GM21423 (cell line): ENCODE measurements around the gene MBOAT1.
"Not testable (repeated sequence)": the region's sequence is repeated elsewhere in the genome, so short reads cannot be mapped to it uniquely, and the experiment has no call there.

Experiments used
- ATAC-seq: cut with Tn5 transposase; IDR thresholded peaks from one replicate; pipeline ENCODE4 v1.9.1; 2021; ENCODE audit warnings: mild to moderate bottlenecking, moderate library complexity; ENCODE audit not compliant: unreplicated experiment

Gene MBOAT1

DNA sequence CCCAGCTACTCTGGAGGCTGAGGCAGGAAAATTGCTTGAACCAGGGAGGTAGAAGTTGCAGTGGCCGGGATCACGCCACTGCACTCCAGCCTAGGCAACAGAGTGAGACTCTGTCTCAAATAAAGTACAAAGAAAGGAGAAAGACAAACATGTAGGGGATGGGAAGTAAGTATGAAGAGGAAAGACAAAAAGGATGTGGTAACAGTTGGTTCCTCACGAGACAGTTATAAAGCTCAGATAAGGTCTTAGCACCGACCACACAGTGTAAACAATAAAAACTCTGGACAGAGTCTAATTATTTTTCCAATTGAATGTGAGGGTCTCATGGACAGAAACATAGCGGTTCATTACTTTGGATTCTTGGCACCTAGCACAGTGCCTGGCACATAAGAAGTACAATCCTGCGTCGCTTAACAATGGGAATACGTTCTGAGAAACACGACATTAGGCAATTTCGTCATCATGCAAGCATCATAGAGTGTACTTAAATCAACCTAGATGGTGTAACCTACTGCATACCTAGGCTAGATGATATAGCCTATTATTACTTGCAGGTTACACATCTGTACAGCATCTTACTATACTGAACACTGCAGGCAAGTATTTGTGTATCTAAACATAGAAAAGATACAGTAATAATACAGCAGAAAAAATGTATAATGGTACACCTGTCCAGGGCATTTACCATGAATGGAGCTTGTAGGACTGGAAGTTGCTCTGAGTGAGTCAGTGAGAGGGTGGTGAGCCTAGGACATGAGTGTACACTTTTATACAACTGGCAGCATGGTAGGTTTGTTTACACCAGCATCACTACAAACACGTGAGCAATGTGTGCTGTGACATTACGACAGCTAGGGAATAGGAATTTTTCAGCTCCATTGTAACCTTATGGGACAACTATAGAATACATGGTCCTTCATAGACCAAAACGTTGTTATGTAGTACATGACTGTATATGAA lies 38.2 kb downstream of the MBOAT1 start:
- peak; percentile 83 for ATAC-seq

DNA sequence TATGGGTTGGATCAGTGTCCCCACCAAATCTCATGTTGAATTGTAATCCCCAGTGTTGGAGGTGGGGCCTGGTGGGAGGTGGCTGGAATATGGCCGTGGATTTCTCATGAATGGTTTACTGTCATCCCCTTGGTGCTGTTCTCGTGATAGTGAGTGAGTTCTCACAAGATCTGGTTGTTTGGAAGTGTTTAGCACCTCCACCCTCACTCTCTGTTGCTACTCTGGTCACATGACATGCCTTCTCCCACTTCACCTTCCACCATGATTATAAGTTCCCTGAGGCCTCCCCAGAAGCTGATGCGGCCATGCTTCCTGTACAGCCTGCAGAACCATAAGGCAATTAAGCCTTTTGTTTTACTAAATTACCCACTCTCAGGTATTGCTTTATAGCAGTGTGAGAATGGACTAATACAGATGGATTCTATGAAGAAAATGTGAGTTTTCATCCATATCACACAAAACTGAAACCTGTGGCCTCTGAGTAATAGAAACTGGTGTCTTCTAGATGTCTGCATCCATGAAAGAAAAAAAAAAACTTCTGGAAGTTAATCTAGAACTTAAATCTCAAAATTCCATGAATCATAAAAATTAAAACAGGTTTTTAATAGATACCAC lies 39.3 kb downstream of the MBOAT1 start:
- no peak for ATAC-seq

DNA sequence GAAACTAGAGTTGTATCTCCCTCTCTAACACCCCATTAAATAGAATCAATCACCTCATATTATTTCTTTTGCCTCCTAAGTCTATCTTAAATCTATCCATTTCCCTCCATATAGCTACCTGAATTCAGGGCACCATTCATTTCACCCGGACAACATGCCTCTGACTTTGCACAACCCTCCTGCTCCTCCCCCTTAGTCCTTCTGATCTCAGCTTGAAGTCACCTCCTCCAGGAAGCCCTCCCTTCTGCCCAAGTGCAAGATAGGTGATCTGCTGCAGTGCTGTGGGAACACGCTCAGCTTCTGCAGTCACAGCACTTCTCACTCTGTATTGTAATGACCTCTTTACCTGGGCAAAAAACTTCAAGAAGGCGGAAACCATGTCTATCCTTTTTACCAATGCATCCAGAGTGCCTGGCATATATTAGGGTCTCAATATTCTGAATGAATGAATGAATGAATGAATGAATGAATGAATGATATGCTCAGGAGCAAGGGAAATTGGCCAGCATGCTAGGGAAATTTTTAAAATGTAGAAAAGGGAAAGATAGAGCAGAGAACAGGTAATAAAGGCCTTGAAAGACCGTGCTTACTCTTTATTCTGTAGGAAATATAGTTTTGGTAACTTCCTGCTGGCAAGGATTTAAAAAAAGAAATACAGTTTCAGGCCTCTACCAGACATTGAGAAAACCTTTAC lies 41.7 kb downstream of the MBOAT1 start:
- no peak for ATAC-seq

DNA sequence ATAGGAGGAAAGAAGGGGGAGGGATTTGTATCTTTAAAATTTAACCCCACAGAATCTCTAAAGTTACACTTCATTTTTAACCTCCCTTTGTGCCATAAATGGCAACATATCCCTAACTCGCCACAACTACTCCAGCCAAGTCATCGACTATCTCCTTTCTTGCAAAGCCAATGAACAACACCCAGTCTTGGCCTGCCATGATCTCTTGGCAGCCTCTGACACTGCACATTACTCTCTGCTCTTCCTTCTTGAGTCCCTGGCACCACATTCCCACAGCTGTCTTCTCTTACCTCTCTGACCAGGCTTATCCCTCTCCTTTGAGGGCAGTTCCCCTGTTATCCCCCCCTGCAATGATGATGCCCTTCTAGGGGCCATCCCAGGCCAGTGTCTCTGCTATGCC lies 42.5 kb downstream of the MBOAT1 start:
- ATAC-seq: no peak

DNA sequence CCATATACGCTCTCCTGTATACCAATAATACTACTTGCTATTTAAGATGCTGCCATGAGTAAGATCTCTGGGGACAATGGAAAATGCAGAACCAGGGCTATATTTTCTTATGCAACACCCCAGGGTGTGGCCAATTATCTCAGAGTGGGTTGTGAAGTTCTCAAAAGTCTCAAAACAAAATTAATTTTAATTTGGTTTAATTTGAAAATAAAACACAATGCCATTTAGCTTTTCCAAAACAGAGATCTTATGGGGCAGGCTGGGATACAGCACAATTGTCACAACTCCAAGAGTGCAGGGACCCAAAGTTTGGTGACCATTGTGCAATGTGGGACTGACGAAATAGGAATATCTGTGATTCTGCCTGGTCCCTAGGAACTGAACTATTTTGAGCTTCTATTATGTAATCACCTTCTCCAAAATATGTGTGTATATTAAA lies 43.1 kb downstream of the MBOAT1 start:
- ATAC-seq: no peak

DNA sequence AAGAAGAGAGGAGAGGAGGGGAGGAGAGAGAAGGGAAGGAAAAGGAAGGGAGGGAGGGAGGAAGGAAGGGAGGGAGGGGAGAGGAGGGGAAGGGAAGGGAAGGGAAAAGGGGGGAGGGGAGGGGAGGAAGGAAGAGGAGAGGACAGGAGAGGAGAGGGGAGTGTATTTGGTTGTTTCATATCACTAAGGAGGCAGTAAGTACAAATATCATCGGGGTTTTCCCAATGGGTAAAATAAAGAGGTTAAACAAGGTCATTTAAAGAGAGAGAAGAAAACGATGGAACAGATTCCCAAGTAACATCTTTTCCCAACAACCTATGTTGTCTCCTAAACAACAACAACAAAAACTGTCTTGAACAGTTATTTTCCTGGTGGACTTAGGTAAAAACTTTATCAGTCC lies 43.6 kb downstream of the MBOAT1 start:
- no peak for ATAC-seq

DNA sequence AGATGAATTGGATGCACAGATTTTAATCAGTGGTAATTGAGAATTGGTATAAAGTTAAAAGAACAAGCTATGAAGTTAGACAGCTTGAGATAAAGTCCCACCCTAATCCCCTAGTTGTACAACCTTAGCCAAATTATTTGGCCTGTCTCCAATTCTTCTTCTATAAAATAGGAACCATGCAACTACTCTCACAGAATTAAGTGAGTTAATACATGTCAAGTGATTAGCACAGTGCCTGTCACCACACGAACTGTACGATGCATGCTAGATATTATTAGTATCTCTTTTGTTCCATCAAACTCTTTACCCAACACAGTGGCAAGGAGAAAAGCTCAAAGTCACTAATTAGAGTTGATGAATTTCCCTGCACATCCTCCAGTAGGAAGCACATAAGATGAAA lies 44.7 kb downstream of the MBOAT1 start:
- no peak for ATAC-seq

DNA sequence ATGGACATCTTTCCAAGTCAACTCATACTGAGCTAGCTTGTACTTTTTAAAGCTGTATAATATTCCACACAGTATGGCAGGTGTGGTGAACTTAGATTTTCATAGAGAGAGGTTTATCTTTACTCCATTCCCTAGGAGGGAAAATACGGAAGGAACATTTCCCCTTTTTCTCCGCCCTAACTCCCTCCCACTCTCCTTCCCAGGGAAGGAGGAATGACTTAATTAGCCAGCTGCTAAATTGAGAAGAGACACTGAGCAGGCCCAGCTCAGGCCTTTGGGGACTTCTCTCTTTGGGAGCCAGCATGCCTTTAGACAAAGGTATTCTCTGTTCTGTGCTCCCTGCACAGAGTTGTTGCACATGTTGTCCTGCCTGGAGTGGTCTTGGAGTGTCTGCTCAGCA lies 46.1 kb downstream of the MBOAT1 start:
- no peak for ATAC-seq

DNA sequence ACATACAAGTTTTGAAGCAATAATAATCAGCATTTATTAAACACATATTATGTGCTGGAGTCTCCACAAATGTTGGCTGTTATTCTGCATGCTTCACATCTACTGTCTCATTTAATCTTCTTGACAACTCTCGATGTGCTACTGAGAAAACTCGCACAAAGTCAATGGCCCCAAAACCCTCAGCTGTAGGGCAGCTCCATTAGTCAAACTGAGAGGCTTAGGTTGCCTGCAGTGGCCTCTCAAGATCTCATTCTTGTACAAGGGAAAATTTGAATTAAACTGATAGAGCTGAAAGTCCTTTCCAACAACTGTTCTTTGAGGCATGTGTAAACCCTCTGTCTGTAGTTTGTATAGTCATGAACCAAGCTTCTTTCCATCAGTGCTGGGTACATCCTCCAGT lies 49.8 kb downstream of the MBOAT1 start:
- ATAC-seq: no peak

DNA sequence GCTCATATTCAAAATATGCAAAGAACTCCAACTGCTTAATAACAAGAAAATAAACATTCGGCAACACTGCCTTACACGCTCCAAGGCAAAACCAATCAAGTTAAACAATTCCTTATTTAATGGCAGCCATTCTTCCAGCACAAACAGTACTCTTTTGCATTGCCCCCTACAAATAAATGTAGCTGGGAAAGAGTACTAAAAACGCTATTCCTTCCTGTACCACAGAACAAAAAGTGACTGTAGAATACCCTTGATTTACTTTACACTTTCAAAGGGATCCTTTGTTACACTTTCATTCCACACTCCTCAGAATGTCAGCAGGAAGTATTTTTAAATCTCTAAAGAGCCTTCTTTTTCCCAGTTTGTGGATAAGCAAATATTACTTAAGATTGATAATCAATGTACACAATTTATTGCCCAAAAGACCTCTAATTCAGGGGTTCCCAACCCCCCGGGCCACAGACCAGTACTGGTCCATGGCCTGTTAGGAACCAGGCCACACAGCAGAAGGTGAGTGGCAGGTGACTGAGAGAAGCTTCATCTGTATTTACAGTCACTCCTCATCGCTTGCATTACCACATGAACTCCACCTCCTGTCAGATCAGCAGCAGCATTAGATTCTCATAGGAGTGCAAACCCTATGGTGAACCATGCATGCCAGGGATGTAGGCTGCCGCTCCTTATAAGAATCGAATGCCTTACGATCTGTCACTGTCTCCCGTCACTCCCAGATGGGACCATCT lies 51.6 kb downstream of the MBOAT1 start:
- ATAC-seq: no peak

DNA sequence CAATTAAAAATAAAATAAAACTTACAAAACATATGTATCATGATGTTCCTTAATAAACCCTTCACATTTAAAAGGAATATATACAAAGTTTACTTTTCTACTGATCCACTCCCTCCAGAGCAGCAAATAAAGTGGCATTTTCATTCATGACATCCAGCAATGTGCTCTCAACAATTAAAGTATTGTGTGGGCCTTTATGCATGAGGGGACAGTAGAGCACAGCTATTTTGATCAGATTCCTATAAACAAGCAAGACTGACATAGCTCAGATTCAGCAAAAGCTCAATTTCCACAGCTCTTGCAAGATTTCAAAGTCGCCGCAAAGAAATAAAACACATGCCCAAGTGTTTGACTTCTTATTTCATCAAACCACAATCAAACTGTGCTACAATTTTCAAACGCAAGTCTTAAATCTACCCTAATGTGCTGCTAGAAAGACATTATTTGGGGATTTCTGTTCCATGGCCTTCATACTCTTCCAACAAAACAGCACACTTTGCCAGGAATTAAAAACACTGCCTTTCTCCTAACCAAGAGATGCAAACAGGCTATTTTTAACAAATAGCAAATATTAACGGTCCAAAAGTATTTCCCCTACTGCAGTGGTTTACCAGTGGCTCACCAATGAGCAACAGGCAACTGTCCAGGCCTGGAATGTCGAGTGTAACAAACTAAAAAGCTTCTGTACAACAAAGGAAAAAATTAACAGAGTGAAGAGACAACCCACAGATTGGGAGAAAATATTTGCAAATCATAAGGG lies 52.3 kb downstream of the MBOAT1 start:
- no peak for ATAC-seq

DNA sequence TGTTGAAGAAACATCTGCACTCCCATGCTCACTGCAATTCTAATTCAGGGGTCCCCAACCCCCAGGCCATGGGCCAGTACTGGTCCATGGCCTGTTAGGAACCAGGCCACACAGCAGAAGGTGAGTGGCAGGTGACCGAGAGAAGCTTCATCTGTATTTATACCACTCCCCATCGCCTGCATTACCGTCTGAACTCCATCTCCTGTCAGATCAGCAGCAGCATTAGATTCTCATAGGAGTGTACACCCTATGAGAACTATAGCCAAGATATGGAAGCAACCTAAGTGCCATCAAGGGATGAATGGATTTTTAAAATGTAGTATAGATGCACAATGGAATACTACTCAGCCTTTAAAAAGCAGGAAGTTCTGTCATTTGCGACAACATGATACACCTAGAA lies 53.2 kb downstream of the MBOAT1 start:
- ATAC-seq: no peak

DNA sequence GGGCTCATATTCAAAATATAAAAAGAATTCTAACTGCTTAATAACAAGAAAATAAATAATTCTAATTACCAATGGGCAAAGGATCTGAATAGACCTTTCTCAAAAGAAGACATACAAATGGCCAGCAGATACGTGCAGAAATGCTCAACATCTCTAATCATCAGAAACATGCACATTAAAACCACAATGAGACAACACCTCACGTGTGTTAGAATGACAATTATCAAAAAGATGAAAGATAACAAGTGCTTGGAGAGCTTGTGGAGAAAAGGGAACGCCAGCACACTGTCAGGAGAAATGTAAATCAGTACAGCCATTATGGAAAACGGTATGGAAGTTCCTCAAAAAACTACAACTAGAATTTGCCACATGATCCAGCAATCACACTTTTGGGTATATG lies 53.6 kb downstream of the MBOAT1 start:
- no peak for ATAC-seq

DNA sequence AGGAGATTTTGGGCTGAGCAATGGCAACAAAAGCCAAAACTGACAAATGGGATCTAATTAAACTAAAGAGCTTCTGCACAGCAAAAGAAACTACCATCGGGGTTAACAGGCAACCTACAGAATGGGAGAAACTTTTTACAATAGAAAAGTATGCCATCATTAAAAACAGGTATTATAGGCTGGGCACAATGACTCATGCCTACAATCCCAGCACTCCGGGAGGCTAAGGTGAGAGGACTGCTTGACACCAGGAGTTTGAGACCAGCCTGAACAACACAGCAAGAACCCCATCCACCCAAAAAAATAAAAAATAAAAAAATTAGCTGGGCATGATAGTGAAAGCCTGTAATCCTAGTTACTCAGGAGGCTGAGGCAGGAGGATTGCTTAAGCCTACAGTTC lies 55.4 kb downstream of the MBOAT1 start:
- no peak for ATAC-seq

DNA sequence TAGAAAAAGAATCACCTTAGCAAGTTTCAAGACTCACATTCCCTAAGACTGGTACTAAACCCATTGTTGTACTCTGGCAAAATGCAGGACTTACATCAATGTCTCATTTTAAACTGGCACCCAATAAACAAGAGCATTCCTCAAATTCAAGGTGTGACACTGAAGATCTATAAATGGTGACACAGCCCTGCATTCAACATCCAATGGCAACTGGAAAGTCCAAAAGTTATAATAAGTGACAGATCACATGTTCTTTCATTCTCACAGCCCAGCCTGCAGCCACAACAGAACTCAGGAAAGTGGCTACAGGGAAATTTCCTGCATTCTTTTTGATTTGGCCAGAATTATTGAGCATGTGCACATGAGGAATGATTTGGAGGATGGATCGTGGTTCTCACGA lies 57.5 kb downstream of the MBOAT1 start:
- no peak for ATAC-seq

DNA sequence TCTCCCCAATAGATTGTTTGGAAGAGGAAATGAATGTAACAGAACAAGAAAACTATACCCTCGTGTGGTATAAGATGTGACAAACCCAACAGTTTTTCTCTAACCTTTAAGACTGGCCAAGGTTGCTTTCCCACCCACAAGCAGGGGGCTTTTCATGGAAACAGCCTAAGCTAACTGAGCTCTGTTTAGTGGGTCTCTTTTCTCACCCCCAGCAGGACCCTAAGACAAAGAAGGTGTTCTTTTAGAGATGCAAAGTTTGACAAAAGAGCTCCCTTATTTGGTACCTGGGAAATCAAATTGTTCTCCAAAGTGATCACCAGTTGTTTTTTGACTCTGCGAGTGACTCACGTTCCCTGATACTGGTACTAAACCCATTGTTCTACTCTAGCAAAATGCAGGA lies 59.1 kb downstream of the MBOAT1 start:
- no peak for ATAC-seq

DNA sequence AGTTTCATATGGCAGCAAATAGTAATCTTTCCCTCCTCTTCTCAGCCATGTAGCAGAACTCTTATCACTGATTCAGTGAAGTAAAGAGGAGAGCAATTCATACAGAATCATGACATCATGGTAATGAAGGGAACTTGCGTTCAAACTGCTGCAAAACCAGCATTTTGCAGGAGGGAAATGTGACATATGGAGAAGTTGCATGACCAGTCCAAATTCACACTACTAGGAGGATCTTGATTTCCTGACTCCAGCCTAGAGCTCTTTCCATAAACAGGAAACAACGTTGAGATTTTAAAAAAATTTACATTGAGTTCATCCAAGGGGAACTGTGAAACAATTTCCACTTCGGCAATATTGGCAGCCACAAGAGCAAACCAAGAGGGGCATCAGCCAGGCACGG lies 63.8 kb downstream of the MBOAT1 start:
- ATAC-seq: no peak

DNA sequence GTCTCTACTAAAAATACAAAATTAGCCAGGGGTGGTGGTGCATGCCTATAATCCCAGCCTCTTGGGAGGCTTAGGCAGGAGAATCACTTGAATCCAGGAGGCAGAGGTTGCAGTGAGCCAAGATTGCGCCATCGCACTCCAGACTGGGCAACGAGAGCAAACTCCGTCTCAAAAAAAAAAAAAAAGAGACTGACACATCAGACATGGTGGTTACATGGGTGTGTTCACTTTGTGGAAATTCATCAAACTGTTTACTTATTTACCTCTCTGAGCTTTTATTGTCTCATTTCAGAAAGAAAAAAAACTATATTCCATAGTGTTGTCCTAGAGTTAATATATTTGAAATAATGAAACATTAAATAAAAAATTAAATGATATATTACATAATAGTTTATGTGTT lies 64.8 kb downstream of the MBOAT1 start:
- ATAC-seq: no peak

DNA sequence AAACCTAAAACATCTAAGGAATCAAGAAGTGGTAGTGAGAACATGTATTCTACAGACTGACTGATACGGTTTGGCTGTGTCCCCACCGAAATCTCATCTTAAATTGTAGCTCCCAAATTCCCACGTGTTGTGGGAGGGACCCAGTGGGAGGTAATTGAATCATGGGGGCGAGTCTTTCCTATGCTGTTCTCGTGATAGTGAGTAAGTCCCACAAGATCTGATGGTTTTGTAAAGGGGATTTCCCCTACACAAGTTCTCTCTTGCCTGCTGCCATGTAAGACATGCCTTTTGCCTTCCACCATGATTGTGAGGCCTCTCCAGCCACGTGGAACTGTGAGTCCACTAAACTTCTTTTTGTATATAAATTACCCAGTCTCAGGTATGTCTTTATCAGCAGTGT lies 65.4 kb downstream of the MBOAT1 start:
- ATAC-seq: not testable (repeated sequence)

DNA sequence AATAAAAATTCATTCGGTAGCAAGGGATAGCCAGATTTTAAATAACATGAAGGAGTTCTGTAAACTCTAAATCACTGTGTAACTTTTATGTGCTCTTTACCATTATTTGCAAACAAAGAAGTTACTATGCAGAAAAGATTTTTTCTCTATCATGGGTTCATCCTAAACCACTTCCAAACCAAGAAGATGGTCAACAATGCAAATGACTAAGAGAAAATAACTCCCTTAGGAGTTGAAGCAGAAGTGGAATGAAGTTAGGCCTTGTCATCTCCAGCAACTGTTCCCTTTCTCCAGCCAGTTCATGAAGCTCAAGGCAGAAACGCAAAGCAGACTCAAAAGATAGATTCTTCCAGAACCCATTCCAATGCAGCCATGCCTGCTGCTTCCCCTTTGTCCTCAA lies 66.0 kb downstream of the MBOAT1 start:
- no peak for ATAC-seq
